Erythroblast (primary cell): ENCODE data around the gene PLBD2.

Experiments
- GATA1 ChIP-seq: IDR thresholded peaks from 2 replicates; pipeline ENCODE4 v1.6.1; 2011; ENCODE audit warnings: low read depth, mild to moderate bottlenecking, control low read depth, low read length, moderate library complexity
- POLR2A ChIP-seq: IDR thresholded peaks from 2 replicates; pipeline ENCODE4 v1.6.1; 2011; ENCODE audit warnings: mild to moderate bottlenecking, low read length

GRCh38 chr12:113318046-113318656 is 40.2 kb upstream of the PLBD2 start:
- TF ChIP-seq POLR2A = no peak
- no peak for TF ChIP-seq GATA1
